ENCODE data around the gene HIBADH. TPM values are rescaled to one million over a fixed set of nuclear protein-coding genes. Genes with fewer than 3 reads are reported as not detected.

Gene HIBADH
- total RNA-seq, 4 donors from 2014 or later: 19.6 to 35.0 (median 30.5) TPM

DNA sequence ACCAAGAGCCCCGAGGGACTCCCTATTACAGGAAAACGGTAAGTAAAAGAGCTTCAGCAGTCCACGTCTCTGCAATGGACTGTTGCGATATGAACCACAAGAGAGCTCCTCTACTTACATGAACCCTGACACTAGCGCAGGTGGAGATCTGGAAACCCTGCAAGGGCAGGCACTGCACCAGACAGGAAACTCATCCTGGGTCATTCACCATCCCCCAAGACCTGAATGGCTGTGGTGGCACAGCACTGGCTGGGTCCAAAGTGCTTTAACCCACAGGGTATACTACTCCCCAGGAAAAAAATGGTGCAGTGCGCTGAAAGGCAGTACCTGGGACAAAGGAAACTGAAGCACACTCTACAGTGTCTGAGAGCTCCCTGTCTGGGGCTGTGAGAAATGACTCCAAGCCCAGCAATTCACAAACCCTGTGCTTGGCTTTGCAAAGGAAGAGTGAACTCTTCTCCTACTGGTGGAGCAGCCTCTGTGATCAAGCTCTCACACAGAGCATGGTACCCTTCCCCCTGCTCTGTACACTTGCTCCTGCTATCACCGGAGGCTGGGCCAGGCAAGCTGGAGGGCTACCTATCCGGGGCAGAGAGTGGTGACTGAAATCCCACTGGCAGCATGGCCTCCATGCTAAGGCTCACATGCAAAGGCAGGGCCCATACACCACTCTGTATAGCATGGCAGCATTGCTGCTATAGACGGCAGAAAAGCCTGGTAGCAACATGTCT, 44.9 kb downstream of the HIBADH start:
- 86 to 91% methylated on average over 9 of the region's 9 CpGs for WGBS, 2 donors
- intact Hi-C loops (cut with DNase I; ENCODE audit: low total_unique reads): no loop called here
- DNase-seq (ENCODE audit: low spot score in 2 of 2): no peak
- TF ChIP-seq, protein P1, sequence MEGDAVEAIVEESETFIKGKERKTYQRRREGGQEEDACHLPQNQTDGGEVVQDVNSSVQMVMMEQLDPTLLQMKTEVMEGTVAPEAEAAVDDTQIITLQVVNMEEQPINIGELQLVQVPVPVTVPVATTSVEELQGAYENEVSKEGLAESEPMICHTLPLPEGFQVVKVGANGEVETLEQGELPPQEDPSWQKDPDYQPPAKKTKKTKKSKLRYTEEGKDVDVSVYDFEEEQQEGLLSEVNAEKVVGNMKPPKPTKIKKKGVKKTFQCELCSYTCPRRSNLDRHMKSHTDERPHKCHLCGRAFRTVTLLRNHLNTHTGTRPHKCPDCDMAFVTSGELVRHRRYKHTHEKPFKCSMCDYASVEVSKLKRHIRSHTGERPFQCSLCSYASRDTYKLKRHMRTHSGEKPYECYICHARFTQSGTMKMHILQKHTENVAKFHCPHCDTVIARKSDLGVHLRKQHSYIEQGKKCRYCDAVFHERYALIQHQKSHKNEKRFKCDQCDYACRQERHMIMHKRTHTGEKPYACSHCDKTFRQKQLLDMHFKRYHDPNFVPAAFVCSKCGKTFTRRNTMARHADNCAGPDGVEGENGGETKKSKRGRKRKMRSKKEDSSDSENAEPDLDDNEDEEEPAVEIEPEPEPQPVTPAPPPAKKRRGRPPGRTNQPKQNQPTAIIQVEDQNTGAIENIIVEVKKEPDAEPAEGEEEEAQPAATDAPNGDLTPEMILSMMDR (IDR thresholded peaks at IDR 0.05): no peak
- TF ChIP-seq POLR2A (IDR thresholded peaks at IDR 0.05): no peak
- no peak overlapping the region for H3K4me3 ChIP-seq (ENCODE audit: low read depth, poor library complexity, severe bottlenecking)

DNA sequence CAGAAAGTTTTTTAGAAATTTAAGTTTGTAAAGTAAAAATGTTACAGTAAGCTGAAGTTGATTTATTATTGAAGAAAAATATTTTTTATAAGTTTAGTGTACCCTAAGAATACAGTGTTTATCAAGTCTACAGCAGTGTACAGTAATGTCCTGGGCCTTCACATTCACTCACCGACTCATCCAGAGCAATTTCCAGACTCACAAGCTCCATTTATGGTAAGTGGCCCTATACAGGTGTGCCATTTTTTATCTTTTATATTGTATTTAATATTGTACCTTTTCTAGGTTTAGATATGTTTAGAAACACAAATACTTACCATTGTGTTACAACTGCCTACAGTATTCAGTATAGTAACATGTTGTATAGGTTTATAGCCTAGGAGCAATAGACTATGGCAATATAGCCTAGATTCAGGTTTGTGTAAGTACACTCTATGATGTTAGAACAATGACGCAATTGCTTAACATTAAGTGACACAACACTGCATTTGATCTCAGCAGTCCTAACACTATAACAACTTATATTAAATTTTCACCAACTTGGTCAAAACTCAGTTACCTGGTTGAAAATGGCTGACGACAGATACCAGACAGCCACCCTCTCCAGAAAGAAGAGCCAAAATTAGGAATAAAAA, 45.7 kb downstream of the HIBADH start:
- WGBS, 2 donors: 67 to 87% methylated on average over 3 of the region's 3 CpGs
- intact Hi-C loops (cut with DNase I; ENCODE audit: low total_unique reads): no loop called here
- no peak for DNase-seq (ENCODE audit: low spot score in 2 of 2)

DNA sequence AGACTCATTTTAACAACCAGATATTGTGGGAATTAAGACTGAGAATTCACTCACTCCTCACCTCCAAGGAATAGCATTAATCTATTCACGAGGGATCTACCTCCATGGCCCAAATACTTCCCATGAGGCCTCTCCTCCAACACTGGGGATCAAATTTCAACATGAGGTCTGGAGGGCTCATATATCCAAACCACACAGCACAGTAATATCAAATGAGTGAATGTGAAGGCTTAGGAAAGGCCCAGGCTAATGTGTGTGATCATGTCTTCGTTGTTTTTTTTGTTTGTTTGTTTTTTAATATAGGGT, 46.5 kb downstream of the HIBADH start:
- no peak overlapping the region for H3K4me3 ChIP-seq (ENCODE audit: low read depth, poor library complexity, severe bottlenecking)
- no peak for DNase-seq (ENCODE audit: low spot score in 2 of 2)
- TF ChIP-seq POLR2A (IDR thresholded peaks at IDR 0.05): no peak
- intact Hi-C loops (cut with DNase I; ENCODE audit: low total_unique reads): no loop called here
- 90 to 94% methylated on average over 2 of the region's 2 CpGs for WGBS, 2 donors

More for the DNA sequence above, 45.7 kb downstream of the HIBADH start:
- TF ChIP-seq POLR2A (IDR thresholded peaks at IDR 0.05): no peak
- TF ChIP-seq, protein P1 (IDR thresholded peaks at IDR 0.05): no peak
- H3K4me3 ChIP-seq (ENCODE audit: low read depth, poor library complexity, severe bottlenecking): no peak overlapping the region

DNA sequence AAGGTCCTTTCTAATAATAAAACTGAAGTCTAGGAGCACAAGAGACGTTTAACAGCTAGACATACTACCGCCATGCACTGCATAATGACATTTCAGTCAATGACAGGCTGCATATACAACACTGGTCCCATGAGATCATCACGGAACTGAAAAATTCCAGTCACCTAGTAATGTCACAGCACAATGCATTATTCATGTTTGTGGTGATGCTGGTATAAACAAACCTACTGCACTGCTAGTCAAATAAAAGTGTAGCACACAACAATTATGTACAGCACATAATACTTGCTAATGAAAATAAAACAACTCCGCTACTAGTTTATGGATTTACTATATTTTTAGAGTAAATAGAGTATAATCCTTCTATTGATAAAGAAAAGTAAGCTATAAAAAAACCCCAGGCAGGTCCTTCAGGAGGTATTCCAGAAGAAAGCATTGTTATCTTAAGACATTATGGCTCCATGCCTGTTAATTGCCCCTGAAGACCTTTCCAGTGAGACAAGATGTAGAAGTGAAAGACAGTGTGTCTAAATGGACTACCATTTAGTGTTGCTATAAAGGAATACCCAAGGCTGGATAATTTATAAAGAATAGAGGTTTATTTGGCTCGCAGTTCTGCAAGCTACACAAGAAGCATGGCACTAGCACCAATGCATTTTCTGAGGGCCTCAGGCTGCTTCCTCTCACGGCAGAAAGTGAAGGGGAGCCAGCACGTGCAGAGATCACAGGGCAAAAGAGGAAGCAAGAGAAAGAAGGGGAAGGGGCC, 47.1 kb downstream of the HIBADH start:
- TF ChIP-seq POLR2A (IDR thresholded peaks at IDR 0.05): no peak
- TF ChIP-seq, protein P1 (IDR thresholded peaks at IDR 0.05): no peak
- H3K4me3 ChIP-seq (ENCODE audit: low read depth, poor library complexity, severe bottlenecking): no peak overlapping the region
- intact Hi-C loops (cut with DNase I; ENCODE audit: low total_unique reads): no loop called here
- DNase-seq (ENCODE audit: low spot score in 2 of 2): no peak
- 91 to 95% methylated on average over 7 of the region's 7 CpGs for WGBS, 2 donors

DNA sequence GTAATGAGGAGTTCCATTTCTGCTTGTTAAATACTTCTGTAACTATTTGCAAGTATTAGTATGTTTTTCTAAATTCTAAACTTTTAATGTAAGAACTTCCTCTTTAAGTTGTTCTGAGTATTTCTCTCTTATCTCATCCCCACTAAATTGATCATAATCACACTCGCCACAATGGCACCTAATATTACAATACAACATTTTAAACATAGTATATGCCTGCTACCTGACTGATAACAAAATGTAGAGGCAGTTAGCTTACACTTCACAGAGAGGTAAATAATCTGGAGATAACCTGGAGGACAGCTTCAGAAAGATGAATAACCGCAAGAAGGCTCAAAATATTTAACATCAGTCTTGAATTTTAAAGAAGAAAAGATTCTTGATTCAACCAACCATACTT, 48.6 kb downstream of the HIBADH start:
- no peak for TF ChIP-seq POLR2A (IDR thresholded peaks at IDR 0.05)
- TF ChIP-seq, protein P1 (IDR thresholded peaks at IDR 0.05): no peak
- 92 to 95% methylated on average over 2 of the region's 2 CpGs for WGBS, 2 donors
- intact Hi-C loops (cut with DNase I; ENCODE audit: low total_unique reads): no loop called here
- no peak for DNase-seq (ENCODE audit: low spot score in 2 of 2)
- H3K4me3 ChIP-seq (ENCODE audit: low read depth, poor library complexity, severe bottlenecking): no peak overlapping the region

DNA sequence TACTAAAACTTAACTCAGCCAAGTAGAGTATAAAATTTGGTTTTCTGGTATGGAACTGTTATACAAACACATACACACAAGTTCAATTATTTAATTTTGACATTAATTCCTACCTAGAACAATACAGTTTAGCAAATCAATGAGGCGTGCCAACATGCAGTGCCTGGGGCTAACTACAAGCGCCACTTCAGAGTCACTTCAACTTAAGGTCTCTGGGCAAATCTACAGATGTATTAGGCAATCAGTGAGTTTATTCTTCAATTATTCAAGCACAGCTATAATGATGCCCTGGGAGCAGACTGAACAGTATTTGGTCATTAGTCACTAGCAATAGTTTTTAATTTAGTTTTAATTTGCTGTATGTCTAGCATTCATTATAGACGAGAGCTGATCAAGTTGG, 51.6 kb downstream of the HIBADH start:
- intact Hi-C loops (cut with DNase I; ENCODE audit: low total_unique reads): no loop called here
- DNase-seq (ENCODE audit: low spot score in 2 of 2): no peak
- no peak overlapping the region for H3K4me3 ChIP-seq (ENCODE audit: low read depth, poor library complexity, severe bottlenecking)
- TF ChIP-seq, protein P1 (IDR thresholded peaks at IDR 0.05): no peak
- TF ChIP-seq POLR2A (IDR thresholded peaks at IDR 0.05): no peak
- 45 to 67% methylated on average over 3 of the region's 3 CpGs for WGBS, 2 donors
